ELR (cell line): ENCODE measurements around the gene ERBB4.
A peak's percentile ranks its signal among the peaks of the same experiment; 100 is the strongest.
"Not testable (repeated sequence)": the region's sequence is repeated elsewhere in the genome, so short reads cannot be mapped to it uniquely, and the experiment has no call there.

Experiments
- DNase-seq: peaks from one replicate; pipeline ENCODE4 v3.0.0-alpha.2; 2015; ENCODE audit warnings: low read depth

ERBB4 gene

GRCh38 chr2:212073360-212073759 lies 465.2 kb downstream of the ERBB4 start:
- DNase-seq = no peak

- no peak for DNase-seq
Observed at GRCh38 chr2:212066546-212066945, 472.1 kb downstream of the ERBB4 start.

- DNase-seq = no peak
Observed at GRCh38 chr2:212064318-212064717, 474.3 kb downstream of the ERBB4 start.

GRCh38 chr2:212052412-212053159 lies 486.0 kb downstream of the ERBB4 start:
- peak; percentile 91 for DNase-seq

GRCh38 chr2:212050871-212051270 lies 487.7 kb downstream of the ERBB4 start:
- no peak for DNase-seq

GRCh38 chr2:212042562-212042961 lies 496.0 kb downstream of the ERBB4 start:
- no peak for DNase-seq

GRCh38 chr2:212037062-212037461 lies 501.5 kb downstream of the ERBB4 start:
- DNase-seq = no peak

- peak; percentile 16 for DNase-seq
Observed at GRCh38 chr2:212034841-212035585, 503.6 kb downstream of the ERBB4 start.

- DNase-seq = no peak
Observed at GRCh38 chr2:212033888-212034287, 504.7 kb downstream of the ERBB4 start.

- peak; percentile 67 for DNase-seq
Observed at GRCh38 chr2:212032536-212033219, 505.9 kb downstream of the ERBB4 start.

GRCh38 chr2:212032032-212032431 lies 506.6 kb downstream of the ERBB4 start:
- peak; percentile 79 for DNase-seq

- no peak for DNase-seq
Observed at GRCh38 chr2:212030709-212031108, 507.9 kb downstream of the ERBB4 start.

- DNase-seq = no peak
Observed at GRCh38 chr2:212028798-212029394, 509.7 kb downstream of the ERBB4 start.

- DNase-seq = peak; percentile 40
Observed at GRCh38 chr2:212027681-212028628, 510.6 kb downstream of the ERBB4 start.

- DNase-seq = no peak
Observed at GRCh38 chr2:212024040-212024439, 514.6 kb downstream of the ERBB4 start.

GRCh38 chr2:212022966-212023365 lies 515.6 kb downstream of the ERBB4 start:
- DNase-seq = no peak

GRCh38 chr2:212021947-212022346 lies 516.7 kb downstream of the ERBB4 start:
- peak; percentile 89 for DNase-seq

- DNase-seq = no peak
Observed at GRCh38 chr2:212015588-212015987, 523.0 kb downstream of the ERBB4 start.

GRCh38 chr2:212013626-212014025 lies 525.0 kb downstream of the ERBB4 start:
- no peak for DNase-seq

GRCh38 chr2:212010305-212010704 lies 528.3 kb downstream of the ERBB4 start:
- not testable (repeated sequence) for DNase-seq

GRCh38 chr2:212007972-212008371 lies 530.6 kb downstream of the ERBB4 start:
- DNase-seq = no peak
